Measurements from ENCODE around the gene ZNF780B.

DNA sequence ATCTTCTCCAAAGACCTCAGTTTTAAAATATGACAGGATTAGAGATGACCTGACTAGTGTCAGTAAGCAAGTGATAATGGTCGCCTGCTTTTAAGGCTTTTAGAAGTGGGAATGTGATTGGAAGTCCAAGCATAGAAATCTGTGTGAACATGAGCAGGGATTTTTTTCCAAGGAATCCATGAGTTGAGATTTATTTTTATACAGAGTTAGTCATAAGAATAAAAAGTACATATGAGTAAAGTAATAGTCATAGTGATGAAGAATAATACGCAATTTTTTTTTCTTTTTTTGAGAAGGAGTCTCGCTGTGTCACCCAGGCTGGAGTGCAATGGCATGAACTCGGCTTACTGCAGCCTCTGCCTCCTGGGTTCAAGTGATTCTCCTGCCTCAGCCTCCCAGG is 57.5 kb downstream of the ZNF780B start:
- TF ChIP-seq, protein P1, sequence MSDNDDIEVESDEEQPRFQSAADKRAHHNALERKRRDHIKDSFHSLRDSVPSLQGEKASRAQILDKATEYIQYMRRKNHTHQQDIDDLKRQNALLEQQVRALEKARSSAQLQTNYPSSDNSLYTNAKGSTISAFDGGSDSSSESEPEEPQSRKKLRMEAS (IDR thresholded peaks at IDR 0.05) = no peak
- TF ChIP-seq, protein P2, sequence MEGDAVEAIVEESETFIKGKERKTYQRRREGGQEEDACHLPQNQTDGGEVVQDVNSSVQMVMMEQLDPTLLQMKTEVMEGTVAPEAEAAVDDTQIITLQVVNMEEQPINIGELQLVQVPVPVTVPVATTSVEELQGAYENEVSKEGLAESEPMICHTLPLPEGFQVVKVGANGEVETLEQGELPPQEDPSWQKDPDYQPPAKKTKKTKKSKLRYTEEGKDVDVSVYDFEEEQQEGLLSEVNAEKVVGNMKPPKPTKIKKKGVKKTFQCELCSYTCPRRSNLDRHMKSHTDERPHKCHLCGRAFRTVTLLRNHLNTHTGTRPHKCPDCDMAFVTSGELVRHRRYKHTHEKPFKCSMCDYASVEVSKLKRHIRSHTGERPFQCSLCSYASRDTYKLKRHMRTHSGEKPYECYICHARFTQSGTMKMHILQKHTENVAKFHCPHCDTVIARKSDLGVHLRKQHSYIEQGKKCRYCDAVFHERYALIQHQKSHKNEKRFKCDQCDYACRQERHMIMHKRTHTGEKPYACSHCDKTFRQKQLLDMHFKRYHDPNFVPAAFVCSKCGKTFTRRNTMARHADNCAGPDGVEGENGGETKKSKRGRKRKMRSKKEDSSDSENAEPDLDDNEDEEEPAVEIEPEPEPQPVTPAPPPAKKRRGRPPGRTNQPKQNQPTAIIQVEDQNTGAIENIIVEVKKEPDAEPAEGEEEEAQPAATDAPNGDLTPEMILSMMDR (IDR thresholded peaks at IDR 0.05; ENCODE audit: control extremely low read depth in 1 of 3, insufficient read depth in 1 of 3, low read depth in 1 of 3, low read length in 3 of 3) = no peak
- no peak for TF ChIP-seq POLR2A (IDR thresholded peaks at IDR 0.05; ENCODE audit: control extremely low read depth in 1 of 2, low read depth in 2 of 2, low read length in 2 of 2)
- TF ChIP-seq GABPA (IDR thresholded peaks at IDR 0.05; ENCODE audit: borderline replicate concordance, insufficient read depth, low read length) = no peak
- TF ChIP-seq RFX5 (IDR thresholded peaks at IDR 0.05; ENCODE audit: borderline replicate concordance, low read depth, low read length) = no peak
- TF ChIP-seq HDAC2 (IDR thresholded peaks at IDR 0.05; ENCODE audit: borderline replicate concordance in 1 of 2, low read depth in 2 of 2, low read length in 2 of 2) = no peak
- no peak for TF ChIP-seq EP300 (IDR thresholded peaks at IDR 0.05; ENCODE audit: borderline replicate concordance in 1 of 2, low read depth in 2 of 2, low read length in 2 of 2)
- TF ChIP-seq EZH2 (IDR thresholded peaks at IDR 0.05; ENCODE audit: low read depth, low read length, severe bottlenecking) = no peak
- TF ChIP-seq NRF1 (IDR thresholded peaks at IDR 0.05; ENCODE audit: low read depth, low read length) = no peak
- TF ChIP-seq JUND (IDR thresholded peaks at IDR 0.05; ENCODE audit: low read length) = no peak
- TF ChIP-seq KDM1A (IDR thresholded peaks at IDR 0.05; ENCODE audit: borderline replicate concordance, low read length) = no peak
- no peak for TF ChIP-seq CHD1 (IDR thresholded peaks at IDR 0.05; ENCODE audit: low read depth, low read length)

All from H1 (cell line).